AG08396 (cell line): ENCODE results near the gene PKD2.
"Not testable (repeated sequence)": the region's sequence is repeated elsewhere in the genome, so short reads cannot be mapped to it uniquely, and the experiment has no call there.

Experiments
- DNase-seq: peaks from one replicate; pipeline ENCODE4 v3.0.0; 2012; ENCODE audit warnings: low spot score, mixed read lengths

Gene PKD2

GRCh38 chr4:88070031-88070430 lies 62.6 kb downstream of the PKD2 start:
- DNase-seq = no peak

- DNase-seq = no peak
Observed at GRCh38 chr4:88075336-88075735, 67.9 kb downstream of the PKD2 start.

GRCh38 chr4:88077911-88078524 lies 70.6 kb downstream of the PKD2 start:
- peak; percentile 12 for DNase-seq

GRCh38 chr4:88078579-88078978 lies 71.1 kb downstream of the PKD2 start:
- DNase-seq = no peak

DNA sequence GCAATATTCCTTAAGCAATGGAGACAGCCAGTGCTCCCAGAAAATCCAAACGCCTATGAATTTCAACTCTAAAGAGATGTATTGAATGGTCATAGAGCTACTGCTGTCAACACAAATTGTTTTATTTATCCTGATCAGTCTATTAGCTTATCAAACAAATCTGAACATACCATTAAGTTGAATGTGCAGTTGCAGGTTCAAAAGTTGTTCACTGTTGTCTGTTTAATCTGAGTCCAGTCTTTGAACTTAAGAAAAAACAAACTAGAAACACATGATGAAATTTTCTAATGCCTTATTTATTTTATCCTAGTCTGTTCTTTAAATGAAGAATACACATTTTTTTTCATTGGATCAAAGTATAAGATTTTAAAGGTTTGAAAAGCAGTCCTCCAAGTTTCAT lies 73.2 kb downstream of the PKD2 start:
- DNase-seq = no peak

GRCh38 chr4:88087004-88087403 lies 79.6 kb downstream of the PKD2 start:
- no peak for DNase-seq

- no peak for DNase-seq
Observed at GRCh38 chr4:88090898-88091297, 83.5 kb downstream of the PKD2 start.

DNA sequence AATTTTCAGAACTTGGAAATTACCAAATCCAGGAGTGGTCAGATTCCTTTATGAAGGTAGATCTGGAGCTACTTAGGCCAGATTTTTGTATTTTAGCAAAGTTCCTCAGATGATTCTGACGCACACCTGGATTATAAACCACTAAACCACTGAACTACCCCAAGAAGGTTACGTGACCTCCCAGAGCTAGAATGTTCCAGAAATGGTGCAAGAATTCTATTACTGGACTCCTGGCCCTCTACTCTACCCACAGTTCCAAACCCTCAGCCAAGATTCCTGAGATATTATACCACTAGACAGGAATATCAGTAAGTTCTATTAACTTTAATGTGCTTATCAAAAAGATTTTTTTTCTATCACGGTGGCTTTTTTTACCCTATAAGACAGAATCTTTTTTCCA lies 83.9 kb downstream of the PKD2 start:
- no peak for DNase-seq

DNA sequence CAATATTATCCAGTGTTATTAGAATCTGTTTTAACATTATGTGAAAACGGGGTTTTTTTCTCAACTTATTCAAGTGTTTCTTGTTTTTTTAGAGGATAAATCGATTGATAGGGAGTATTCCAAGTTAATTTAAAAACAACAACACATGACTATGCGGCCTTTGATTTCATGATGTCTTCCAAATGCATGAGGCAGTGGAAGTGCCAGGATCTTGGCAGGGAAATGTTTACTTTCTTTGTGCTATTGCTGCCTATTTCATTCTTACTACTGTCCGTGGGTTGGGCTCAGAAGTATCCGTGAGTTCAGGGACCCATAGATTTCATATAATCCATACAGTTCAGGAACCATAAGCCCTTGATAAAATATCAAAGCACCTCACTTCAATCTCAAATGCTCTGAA lies 86.4 kb downstream of the PKD2 start:
- no peak for DNase-seq

DNA sequence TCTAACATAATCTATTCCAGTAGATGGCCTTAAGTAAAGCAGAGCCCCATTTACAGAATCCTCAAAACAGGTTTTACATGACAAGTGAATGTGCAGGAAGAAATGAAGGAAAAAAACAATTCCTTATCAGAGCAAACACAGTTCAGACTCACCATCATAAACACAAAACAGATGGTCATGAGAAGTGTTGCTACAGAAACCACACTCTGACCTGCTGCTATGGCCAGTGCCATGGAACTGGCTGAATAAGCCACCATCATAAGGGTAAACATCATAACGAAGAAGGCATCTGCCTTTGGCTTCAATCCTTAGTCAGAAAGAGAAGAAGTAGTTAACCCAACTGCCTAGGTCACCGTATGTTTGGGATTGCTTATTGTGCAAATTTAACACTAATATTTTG lies 89.9 kb downstream of the PKD2 start:
- DNase-seq = peak; percentile 8

DNA sequence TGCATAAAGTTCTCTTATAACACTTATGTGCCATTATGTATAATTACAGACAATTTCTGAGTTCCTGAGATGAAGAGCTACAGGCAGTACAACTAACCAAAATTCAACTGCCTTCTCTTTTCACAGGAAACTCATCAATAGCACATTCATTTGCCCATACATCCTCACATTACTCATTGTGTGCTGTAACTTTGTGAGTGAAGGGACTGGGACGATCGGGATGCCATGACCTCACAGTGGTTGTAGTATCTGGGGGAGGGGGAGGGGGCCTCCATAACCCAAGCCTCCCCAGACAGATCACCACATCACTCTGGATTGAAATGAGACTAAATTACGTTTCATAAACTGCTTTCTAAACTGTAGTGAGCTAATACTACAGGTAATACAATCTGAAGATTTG lies 90.3 kb downstream of the PKD2 start:
- no peak for DNase-seq

DNA sequence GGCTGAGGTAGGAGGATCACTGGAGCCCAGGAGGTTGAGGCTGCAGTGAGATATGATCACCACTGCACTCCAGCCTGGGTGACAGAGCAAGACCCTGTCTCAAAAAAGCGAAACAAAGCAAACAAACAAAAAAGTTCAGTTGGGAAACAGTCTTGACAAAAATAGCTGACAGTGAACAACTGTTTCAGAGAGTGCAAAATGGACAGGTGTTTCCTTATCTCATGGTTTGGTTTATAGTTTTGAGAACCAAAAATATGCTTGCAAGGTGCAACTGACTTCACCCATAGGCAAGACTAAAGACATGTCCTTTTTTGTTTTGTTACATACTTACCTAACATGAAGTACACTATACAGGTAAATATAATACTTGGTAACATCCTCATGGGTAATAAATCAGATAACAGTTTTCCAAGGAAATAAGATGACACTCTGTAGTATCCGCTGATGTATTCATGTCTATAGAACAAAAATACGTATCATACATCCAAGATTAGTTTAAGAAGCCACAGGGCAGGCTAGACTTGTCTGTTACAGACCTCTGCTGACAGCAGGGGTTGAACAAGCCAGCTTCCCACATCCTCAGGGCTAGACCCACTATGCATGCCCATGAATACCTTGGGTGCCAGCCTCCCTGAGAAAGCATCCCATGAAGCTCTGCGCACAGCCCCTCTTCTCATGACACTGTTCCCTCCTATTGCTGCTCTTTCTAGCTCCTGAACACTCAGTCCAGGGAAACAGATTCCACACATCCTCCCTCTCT lies 91.7 kb downstream of the PKD2 start:
- no peak for DNase-seq

DNA sequence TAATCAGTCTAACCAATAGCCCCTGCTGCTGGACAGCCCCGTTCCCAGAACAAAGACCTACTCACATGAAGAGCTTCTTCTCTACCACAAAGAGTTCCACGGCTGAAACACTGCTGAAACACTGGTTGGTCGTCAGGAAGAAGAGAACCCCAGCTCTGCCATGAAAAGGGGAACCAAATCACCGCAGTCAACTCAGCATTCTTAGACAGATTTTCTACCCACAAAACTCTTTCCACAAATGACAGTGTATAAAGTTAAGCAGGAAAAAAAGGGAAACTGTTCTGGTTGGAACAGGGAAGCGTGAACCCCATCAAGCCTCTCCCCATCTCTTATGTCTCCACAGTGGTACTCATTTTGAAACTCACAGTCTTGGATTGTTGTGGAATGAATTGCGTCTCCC lies 93.7 kb downstream of the PKD2 start:
- no peak for DNase-seq

- DNase-seq = no peak
Observed at GRCh38 chr4:88102026-88102425, 94.6 kb downstream of the PKD2 start.

DNA sequence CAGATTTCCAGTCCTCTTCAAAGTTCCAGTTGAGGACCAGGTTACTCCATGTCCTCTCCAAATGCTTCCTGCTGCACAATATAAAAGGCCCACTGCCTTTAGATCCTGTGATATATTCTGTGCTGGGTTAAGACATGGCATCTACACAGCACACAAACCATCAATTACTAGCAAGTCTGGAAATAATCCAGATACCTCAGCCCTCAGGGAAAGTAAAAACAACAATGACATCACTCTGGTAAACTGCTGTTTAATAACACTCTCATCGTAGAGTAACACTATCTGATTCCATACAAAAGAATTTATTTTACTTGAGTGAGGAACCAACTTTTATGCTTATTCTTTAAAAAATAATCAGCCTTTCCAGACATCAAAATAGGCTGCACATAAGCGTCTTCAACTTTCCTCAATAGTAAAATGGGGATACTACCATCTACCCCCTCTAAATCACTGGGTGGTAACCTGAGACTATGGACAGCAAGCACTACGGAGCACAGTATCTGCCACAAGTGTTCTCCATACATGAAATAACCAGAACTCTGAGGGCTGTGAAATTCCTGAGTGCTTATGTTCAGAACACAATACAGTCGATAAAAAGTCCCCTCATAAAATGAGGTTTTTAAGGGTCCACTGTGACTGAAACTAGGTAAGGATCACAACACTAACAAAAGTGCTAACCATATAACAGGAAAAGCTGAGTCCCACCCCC lies 97.6 kb downstream of the PKD2 start:
- DNase-seq = peak; percentile 52

DNA sequence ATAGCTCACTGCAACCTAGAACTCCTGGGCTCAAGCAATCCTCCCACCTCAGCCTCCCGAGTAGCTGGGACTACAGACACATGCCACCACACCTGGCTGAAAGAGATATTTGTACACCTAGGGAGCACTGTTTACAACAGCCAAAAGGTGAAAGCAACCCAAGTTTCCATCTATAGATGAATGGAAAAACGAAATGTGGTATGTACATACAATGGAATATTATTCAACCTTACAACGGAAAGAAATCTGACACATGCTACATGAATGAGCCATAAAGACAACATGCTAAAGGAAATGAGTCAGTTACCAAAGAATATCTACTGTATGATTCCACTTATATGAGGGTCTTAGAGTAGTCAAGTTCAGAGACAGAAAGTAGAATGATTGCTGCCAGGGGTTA lies 98.8 kb downstream of the PKD2 start:
- no peak for DNase-seq

DNA sequence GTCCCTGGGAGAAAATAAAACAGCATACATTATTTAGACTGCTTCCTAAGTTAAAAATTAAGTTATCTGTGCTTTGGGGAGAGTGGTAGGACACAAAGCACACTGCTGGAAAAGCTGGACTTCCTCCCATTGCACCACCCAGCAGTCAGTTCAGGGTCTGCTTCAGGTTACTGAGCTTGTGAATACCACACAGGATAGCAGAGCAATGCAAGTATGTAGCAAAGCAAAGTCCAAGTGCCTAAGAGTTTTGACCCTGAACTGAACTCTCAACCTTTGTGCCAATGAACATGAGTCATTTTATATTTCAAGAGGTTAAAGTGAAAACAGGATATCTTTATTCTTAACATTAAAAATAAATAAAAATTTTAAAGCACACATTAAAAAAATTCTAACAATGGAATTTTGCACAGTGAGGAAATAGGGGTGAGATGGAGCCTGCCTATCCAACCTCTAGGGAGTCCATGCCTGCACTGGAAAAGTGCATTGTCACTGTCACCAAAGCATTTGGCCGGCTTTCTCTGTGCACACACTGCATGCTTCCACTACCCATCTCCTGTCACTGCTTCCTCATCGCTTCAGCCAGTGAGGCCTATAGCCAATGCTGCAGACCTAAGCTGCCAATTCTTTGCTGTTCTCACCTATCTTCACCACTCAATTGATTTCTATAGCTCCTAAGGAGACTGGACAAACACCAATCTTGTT lies 100.1 kb downstream of the PKD2 start:
- DNase-seq = no peak

DNA sequence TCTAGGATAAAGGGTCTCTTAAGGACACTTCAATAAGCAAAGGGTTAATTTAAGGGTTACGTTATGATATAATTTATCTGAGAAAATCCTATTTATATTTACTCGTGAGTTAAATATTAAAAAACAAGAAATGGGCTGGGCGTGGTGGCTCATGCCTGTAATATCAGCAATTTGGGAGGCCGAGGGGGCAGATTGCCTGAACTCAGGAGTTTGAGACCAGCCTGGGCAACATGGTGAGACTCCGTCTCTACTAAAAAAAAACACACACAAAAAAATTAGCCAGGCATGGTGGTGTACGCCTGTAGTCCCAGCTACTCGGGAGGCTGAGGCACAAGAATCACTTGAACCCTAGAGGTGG lies 100.7 kb downstream of the PKD2 start:
- DNase-seq = not testable (repeated sequence)

- no peak for DNase-seq
Observed at GRCh38 chr4:88108747-88109122, 101.3 kb downstream of the PKD2 start.

GRCh38 chr4:88109123-88109881 lies 101.9 kb downstream of the PKD2 start:
- no peak for DNase-seq

DNA sequence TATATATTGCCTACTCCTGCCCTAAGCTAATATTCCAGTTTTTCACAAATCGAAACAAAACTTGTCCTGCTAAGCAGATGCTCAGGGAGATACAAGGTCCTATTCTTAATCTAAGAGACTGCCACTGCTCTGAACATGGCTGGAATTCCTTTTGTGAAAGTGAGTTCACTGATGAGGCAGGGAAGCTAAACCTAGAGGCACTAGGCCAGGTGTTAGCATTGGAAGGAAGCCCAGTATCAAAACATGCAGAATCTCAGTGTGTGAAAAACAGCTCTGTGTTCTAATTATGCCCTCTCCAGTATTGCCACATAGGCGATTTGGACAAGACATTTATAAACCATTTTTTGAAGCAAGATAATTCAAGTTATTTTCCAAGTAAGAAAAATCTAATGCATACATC lies 103.4 kb downstream of the PKD2 start:
- DNase-seq = no peak

DNA sequence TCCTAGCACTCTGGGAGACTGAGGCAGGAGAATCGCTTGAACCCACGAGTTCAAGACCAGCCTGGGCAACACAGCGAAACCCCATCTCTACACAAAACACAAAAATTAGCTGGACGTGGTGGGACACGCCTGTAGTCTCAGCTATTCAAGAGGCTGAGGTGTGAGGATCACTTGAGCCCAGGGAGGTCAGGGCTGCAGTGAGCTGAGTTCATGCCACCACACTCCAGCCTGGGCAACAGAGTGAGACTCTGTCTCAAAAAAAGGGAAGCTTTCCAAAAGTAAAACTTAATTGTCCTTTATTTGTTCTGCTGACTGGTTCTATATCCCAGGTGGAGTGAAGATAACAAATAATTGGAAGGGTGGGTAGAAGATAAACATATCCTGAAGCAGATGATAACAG lies 105.4 kb downstream of the PKD2 start:
- DNase-seq = no peak
